LNCAP (cell line): ENCODE measurements around the gene SNX8.

Experiments used
- CTCF ChIP-seq: fragments of 450-650 bp; IDR thresholded peaks from 2 replicates; pipeline ENCODE4 v1.5.1; 2017; ENCODE audit warnings: mild to moderate bottlenecking

SNX8 gene

GRCh38 chr7:2269991-2270460 lies 44.2 kb downstream of the SNX8 start:
- no peak for TF ChIP-seq CTCF

- no peak for TF ChIP-seq CTCF
Measured at GRCh38 chr7:2266911-2267310, 47.3 kb downstream of the SNX8 start.

- TF ChIP-seq CTCF, result no peak
Measured at GRCh38 chr7:2264158-2264557, 50.1 kb downstream of the SNX8 start.

- TF ChIP-seq CTCF, result no peak
Measured at GRCh38 chr7:2263176-2263575, 51.1 kb downstream of the SNX8 start.

- no peak for TF ChIP-seq CTCF
Measured at GRCh38 chr7:2261611-2262010, 52.6 kb downstream of the SNX8 start.

- no peak for TF ChIP-seq CTCF
Measured at GRCh38 chr7:2260820-2261219, 53.4 kb downstream of the SNX8 start.

- TF ChIP-seq CTCF, result no peak
Measured at GRCh38 chr7:2259480-2259879, 54.8 kb downstream of the SNX8 start.

GRCh38 chr7:2258661-2259365 lies 55.4 kb downstream of the SNX8 start:
- no peak for TF ChIP-seq CTCF
